Type B pancreatic cell (in vitro differentiated cells): ENCODE measurements around the gene EXOC3L2. TPM values are rescaled to one million over a fixed set of nuclear protein-coding genes. Genes with fewer than 3 reads are reported as not detected.

Experiments
- DNase-seq: peaks from one replicate; pipeline ENCODE4 v3.0.0; 2021; ENCODE audit warnings: mixed read lengths; ENCODE audit not compliant: unreplicated experiment; ENCODE audit errors: extremely low spot score
- H3K27ac Mint-ChIP-seq: 2 replicates; pipeline ENCODE4 v1.8.0; 2021; ENCODE audit warnings: mild to moderate bottlenecking, mixed read lengths
- H3K27me3 Mint-ChIP-seq: 2 replicates; pipeline ENCODE4 v1.8.0; 2021; ENCODE audit warnings: mixed read lengths
- H3K36me3 Mint-ChIP-seq: 2 replicates; pipeline ENCODE4 v1.8.0; 2021; ENCODE audit warnings: mixed read lengths
- H3K4me1 Mint-ChIP-seq: one replicate; pipeline ENCODE4 v1.8.0; 2021; ENCODE audit warnings: mixed read lengths; ENCODE audit not compliant: unreplicated experiment
- H3K4me3 Mint-ChIP-seq: 2 replicates; pipeline ENCODE4 v1.8.0; 2021; ENCODE audit warnings: mild to moderate bottlenecking, mixed read lengths
- H3K9me3 Mint-ChIP-seq: 2 replicates; pipeline ENCODE4 v1.8.0; 2021; ENCODE audit warnings: mixed read lengths
- total RNA-seq: library from RNA; stranded (reverse); gene quantifications from 2 replicates; pipeline ENCODE4 v1.2.1, GENCODE V29; 2021; ENCODE audit warnings: low replicate concordance
- TF ChIP-seq, protein P1 (sequence below): fragments of 200-600 bp; sonication (generic); conservative IDR thresholded peaks from 2 replicates; pipeline ENCODE4 v1.5.0; 2021; ENCODE audit warnings: antibody characterized with exemption, mild to moderate bottlenecking

Gene EXOC3L2
- total RNA-seq, 1 donor from 2014 or later, result 0.60 TPM

DNA sequence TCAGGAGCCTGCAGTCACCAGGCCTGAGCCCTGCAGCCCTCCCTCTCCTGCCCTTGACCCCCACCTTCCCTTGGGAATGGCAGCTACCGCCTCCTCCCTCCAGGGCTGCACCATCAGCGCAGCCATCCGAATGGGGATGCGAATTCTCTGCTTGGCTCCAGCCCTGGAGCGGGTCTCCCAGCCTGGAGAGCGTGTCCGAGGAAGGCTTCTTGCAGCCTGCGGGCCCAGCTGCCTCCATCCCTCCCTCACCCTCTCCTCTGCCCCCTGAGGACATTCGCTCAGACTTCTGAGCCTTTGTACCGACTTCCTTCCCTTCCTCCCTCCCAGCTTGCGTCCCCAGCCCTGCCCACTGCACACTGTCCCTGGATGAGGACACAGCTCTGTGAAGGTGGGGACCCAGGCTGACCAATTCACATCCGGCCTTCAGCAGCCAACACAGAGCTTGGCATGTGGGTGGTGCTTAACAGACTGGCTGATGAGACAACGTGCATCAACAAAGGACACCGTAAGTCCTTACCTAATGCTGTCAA, 78.4 kb downstream of the EXOC3L2 start:
- TF ChIP-seq, protein P1, sequence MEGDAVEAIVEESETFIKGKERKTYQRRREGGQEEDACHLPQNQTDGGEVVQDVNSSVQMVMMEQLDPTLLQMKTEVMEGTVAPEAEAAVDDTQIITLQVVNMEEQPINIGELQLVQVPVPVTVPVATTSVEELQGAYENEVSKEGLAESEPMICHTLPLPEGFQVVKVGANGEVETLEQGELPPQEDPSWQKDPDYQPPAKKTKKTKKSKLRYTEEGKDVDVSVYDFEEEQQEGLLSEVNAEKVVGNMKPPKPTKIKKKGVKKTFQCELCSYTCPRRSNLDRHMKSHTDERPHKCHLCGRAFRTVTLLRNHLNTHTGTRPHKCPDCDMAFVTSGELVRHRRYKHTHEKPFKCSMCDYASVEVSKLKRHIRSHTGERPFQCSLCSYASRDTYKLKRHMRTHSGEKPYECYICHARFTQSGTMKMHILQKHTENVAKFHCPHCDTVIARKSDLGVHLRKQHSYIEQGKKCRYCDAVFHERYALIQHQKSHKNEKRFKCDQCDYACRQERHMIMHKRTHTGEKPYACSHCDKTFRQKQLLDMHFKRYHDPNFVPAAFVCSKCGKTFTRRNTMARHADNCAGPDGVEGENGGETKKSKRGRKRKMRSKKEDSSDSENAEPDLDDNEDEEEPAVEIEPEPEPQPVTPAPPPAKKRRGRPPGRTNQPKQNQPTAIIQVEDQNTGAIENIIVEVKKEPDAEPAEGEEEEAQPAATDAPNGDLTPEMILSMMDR, result no peak
- H3K4me3 Mint-ChIP-seq, result peak overlapping the region; percentile 41
- H3K4me1 Mint-ChIP-seq, result peaks cover 9% of the 10 kb centered on the region
- no peaks in the 10 kb centered on the region for H3K36me3 Mint-ChIP-seq
- DNase-seq, result no peak
- no peaks in the 10 kb centered on the region for H3K9me3 Mint-ChIP-seq
- H3K27me3 Mint-ChIP-seq, result no peaks in the 10 kb centered on the region
- H3K27ac Mint-ChIP-seq, result peak overlapping the region; percentile 72

DNA sequence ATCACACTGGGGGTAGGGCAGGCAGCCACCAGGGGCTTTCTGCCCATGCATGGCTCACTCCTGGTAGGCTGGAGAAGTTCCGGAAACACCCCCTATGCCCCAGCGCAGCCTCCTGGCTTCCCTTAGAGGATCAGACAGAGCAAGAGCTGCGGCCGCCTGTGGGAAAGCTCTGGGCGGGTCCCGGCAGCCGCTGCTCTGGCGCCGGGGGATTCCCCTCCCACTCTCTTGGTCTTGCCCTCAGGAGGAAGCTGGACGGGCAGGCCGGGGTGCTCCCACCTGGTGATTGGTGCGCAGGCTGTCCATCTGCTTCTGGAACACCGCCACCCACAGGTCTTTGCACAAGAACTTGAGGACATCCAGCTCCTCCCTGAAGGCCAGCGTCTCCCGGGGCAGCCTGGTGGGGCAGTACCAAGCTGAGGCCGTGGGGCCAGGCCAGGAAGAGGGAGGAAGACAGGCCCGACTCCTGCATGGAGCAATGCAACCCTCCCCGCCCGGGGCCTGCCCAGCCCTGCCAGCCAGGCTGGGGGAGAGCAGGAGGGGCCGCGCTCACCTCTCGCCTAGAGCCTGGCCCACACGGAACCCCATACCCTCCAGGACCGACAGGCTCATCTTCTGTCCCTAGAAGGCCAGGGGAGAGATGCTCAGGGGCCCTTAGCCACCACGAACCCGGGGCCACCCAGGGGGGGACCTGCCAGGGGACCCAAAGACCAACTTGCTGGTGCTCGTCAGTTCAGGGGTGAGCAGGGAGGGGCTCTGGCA, 80.5 kb downstream of the EXOC3L2 start:
- Mint-ChIP-seq H3K4me3 (no peak overlapping the region), H3K4me1 (peaks cover 4% of the 10 kb centered on the region), H3K27ac (no peak overlapping the region), H3K27me3 (peaks cover 4% of the 10 kb centered on the region), H3K9me3 (no peaks in the 10 kb centered on the region), H3K36me3 (no peaks in the 10 kb centered on the region)
- no peak for DNase-seq
- TF ChIP-seq, protein P1, result no peak

DNA sequence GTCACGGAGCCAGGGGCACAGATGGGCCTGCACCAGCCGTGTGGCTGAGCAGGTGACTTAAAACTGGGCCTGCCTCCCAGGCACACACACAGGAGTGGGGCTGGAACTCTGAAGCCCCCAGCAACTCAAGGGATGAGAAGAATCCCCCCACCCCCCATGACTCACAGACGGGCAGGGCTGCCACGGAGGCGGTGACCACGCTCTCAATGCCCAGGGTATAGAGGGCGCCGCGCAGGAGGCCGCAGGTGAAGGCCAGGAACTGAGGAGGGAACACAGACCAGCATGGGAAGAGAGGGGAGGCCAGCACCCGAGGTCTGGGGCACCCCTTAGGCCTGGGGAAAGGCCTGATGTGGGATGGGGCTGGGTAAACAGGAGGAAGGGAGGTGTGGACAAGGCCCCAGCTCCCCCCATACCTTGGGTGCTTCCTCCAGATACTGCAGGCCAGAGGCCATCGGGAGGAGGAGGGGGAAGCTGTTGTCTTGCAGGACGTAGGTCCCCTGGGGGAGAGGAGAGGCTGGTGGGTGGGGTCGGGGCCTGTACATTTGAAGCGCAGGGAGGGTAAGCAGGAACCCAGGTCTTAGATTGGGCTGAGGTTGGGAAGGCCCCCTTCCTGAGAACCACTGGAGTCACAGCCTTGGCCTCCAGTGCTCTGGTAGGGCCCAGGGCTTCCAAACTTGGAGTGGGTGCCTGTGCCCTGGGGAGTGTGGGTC, 81.3 kb downstream of the EXOC3L2 start:
- DNase-seq, result no peak
- TF ChIP-seq, protein P1, result no peak
- Mint-ChIP-seq H3K36me3 (no peaks in the 10 kb centered on the region), H3K27ac (no peak overlapping the region), H3K9me3 (no peaks in the 10 kb centered on the region), H3K27me3 (peaks cover 4% of the 10 kb centered on the region), H3K4me3 (no peak overlapping the region), H3K4me1 (peaks cover 4% of the 10 kb centered on the region)

- H3K27ac Mint-ChIP-seq, result no peak overlapping the region
- DNase-seq, result no peak
- peaks cover 4% of the 10 kb centered on the region for H3K4me1 Mint-ChIP-seq
- H3K27me3 Mint-ChIP-seq, result peaks cover 4% of the 10 kb centered on the region
- no peaks in the 10 kb centered on the region for H3K36me3 Mint-ChIP-seq
- no peak overlapping the region for H3K4me3 Mint-ChIP-seq
- no peaks in the 10 kb centered on the region for H3K9me3 Mint-ChIP-seq
- TF ChIP-seq, protein P1, result no peak
Measured at GRCh38 chr19:45163156-45163555, 82.1 kb downstream of the EXOC3L2 start.

DNA sequence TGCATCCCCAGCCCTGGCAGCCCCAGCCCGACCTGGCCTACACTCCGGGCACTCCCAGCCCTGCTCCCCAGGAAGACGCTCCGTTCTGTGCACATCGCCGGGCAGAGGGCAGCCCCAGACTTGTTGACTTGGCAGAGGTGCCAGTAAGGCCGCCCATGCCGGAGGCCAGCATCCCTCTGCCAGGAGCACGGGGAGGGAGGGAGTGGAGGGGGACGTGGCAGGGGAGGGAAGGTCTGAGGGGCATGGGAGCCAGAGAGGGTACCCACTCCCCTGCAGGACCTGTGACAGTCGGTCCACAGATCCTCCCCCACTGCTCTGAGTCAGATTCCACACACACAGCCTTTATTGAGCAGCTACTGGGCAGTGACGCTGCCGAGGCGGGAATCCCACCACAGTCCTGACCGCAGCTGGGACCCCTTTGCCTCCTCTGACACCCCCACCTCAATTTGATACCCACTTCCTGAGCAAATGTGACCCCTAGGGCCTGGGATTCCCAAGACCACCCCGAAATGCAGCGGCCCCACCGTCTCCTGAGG, 82.5 kb downstream of the EXOC3L2 start:
- H3K27ac Mint-ChIP-seq, result no peak overlapping the region
- peaks cover 4% of the 10 kb centered on the region for H3K27me3 Mint-ChIP-seq
- H3K4me1 Mint-ChIP-seq, result peaks cover 7% of the 10 kb centered on the region
- TF ChIP-seq, protein P1, result no peak
- H3K4me3 Mint-ChIP-seq, result no peak overlapping the region
- no peaks in the 10 kb centered on the region for H3K9me3 Mint-ChIP-seq
- H3K36me3 Mint-ChIP-seq, result no peaks in the 10 kb centered on the region
- no peak for DNase-seq

Other genes starting within 250 kb of the EXOC3L2 start
- gene RELB, start 243.9 kb downstream of the EXOC3L2 start, total RNA-seq, result 6.9 and 8.4 TPM in 2 replicates
- gene CLASRP, start 206.4 kb downstream of the EXOC3L2 start, total RNA-seq, result 80.4 and 111 TPM in 2 replicates
- gene ZNF296, start 168.9 kb downstream of the EXOC3L2 start, total RNA-seq, result 2.2 and 3.7 TPM in 2 replicates
- 32.2 and 35.6 TPM in 2 replicates for gene GEMIN7, start 166.1 kb downstream of the EXOC3L2 start, total RNA-seq
- gene PPP1R37, start 152.2 kb downstream of the EXOC3L2 start, total RNA-seq, result 44.7 and 63.7 TPM in 2 replicates
- gene NKPD1, start 84.4 kb downstream of the EXOC3L2 start, total RNA-seq, result 0.56 and 1.3 TPM in 2 replicates
- 36.7 and 41.3 TPM in 2 replicates for gene TRAPPC6A, start 67.2 kb downstream of the EXOC3L2 start, total RNA-seq
- 9.2 and 10.2 TPM in 2 replicates for gene BLOC1S3, start 66.6 kb downstream of the EXOC3L2 start, total RNA-seq
- gene MARK4, start 5.9 kb upstream of the EXOC3L2 start, total RNA-seq, result 38.8 and 47.3 TPM in 2 replicates
- 0.24 and 1.4 TPM in 2 replicates for gene CKM, start 77.5 kb upstream of the EXOC3L2 start, total RNA-seq
- gene KLC3, start 95.3 kb upstream of the EXOC3L2 start, total RNA-seq, result 4.9 and 12.8 TPM in 2 replicates
- gene ERCC2, start 125.2 kb upstream of the EXOC3L2 start, total RNA-seq, result 26.9 and 55.8 TPM in 2 replicates
- gene PPP1R13L, start 159.7 kb upstream of the EXOC3L2 start, total RNA-seq, result 38.6 and 110 TPM in 2 replicates
- 7.2 and 9.5 TPM in 2 replicates for gene POLR1G, start 161.2 kb upstream of the EXOC3L2 start, total RNA-seq
- gene ERCC1, start 178.5 kb upstream of the EXOC3L2 start, total RNA-seq, result 57.3 and 71.8 TPM in 2 replicates
- 28.4 and 178 TPM in 2 replicates for gene FOSB, start 222.6 kb upstream of the EXOC3L2 start, total RNA-seq